ENCODE results near the gene OR7G3.

The OR7G3 gene

GRCh38 chr19:9150650-9151049 is 23.9 kb upstream of the OR7G3 start:
- Histone ChIP-seq H3K9me3 (ENCODE audit: control insufficient read depth in 2 of 2, low read length in 2 of 2) (peaks cover 6 to 10% of the 10 kb centered on the region in 2 donors), H3K4me3 (ENCODE audit: low read length in 2 of 2) (no peak overlapping the region), H3K27me3 (ENCODE audit: control insufficient read depth in 2 of 2, insufficient read depth in 2 of 2, low read length in 2 of 2) (no peaks in the 10 kb centered on the region), H3K27ac (ENCODE audit: low read depth in 2 of 2, low read length in 2 of 2) (no peak overlapping the region), H3K9ac (ENCODE audit: low read depth in 1 of 2, low read length in 2 of 2) (no peak overlapping the region), H3K36me3 (ENCODE audit: control insufficient read depth in 2 of 2, insufficient read depth in 2 of 2, low read length in 2 of 2) (peaks cover 11 to 34% of the 10 kb centered on the region in 2 donors), H3K4me1 (ENCODE audit: control insufficient read depth in 2 of 2, insufficient read depth in 2 of 2, low read length in 2 of 2) (peaks cover 0 to 3% of the 10 kb centered on the region in 2 donors)

- no peak overlapping the region for H3K9ac ChIP-seq (ENCODE audit: low read depth in 1 of 2, low read length in 2 of 2)
- no peak overlapping the region for H3K27ac ChIP-seq (ENCODE audit: low read depth in 2 of 2, low read length in 2 of 2)
- peaks cover 0 to 3% of the 10 kb centered on the region in 2 donors for H3K4me1 ChIP-seq (ENCODE audit: control insufficient read depth in 2 of 2, insufficient read depth in 2 of 2, low read length in 2 of 2)
- no peak overlapping the region for H3K4me3 ChIP-seq (ENCODE audit: low read length in 2 of 2)
- H3K27me3 ChIP-seq (ENCODE audit: control insufficient read depth in 2 of 2, insufficient read depth in 2 of 2, low read length in 2 of 2) = no peaks in the 10 kb centered on the region
- peaks cover 11 to 30% of the 10 kb centered on the region in 2 donors for H3K36me3 ChIP-seq (ENCODE audit: control insufficient read depth in 2 of 2, insufficient read depth in 2 of 2, low read length in 2 of 2)
- peaks cover 6 to 8% of the 10 kb centered on the region in 2 donors for H3K9me3 ChIP-seq (ENCODE audit: control insufficient read depth in 2 of 2, low read length in 2 of 2)
Observed at GRCh38 chr19:9149997-9150396, 23.2 kb upstream of the OR7G3 start.

DNA sequence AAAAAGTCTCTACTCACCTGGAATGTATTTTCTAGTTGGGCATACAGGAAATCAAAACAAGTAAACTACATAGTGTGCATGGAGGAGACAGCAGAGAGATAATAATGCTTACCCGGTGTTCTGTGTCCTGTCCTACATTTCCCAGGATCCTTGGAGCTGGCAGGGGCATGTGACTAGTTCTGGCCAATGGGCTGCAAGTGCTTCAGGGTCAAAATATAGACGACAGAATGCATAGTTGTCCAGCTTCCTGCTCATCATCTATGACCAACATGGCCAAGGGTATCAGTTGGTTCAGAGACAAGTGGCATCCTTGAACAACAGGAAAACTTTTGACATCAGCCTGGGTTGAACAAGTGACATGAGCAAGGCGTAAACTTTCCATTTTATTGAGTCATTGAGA is 21.9 kb upstream of the OR7G3 start:
- Histone ChIP-seq H3K27ac (ENCODE audit: low read depth in 2 of 2, low read length in 2 of 2) (no peak overlapping the region), H3K4me3 (ENCODE audit: low read length in 2 of 2) (no peak overlapping the region), H3K4me1 (ENCODE audit: control insufficient read depth in 2 of 2, insufficient read depth in 2 of 2, low read length in 2 of 2) (peaks cover 0 to 3% of the 10 kb centered on the region in 2 donors), H3K27me3 (ENCODE audit: control insufficient read depth in 2 of 2, insufficient read depth in 2 of 2, low read length in 2 of 2) (no peaks in the 10 kb centered on the region), H3K9me3 (ENCODE audit: control insufficient read depth in 2 of 2, low read length in 2 of 2) (peaks cover 6 to 9% of the 10 kb centered on the region in 2 donors), H3K36me3 (ENCODE audit: control insufficient read depth in 2 of 2, insufficient read depth in 2 of 2, low read length in 2 of 2) (peaks cover 11 to 31% of the 10 kb centered on the region in 2 donors), H3K9ac (ENCODE audit: low read depth in 1 of 2, low read length in 2 of 2) (no peak overlapping the region)

- Histone ChIP-seq H3K9me3 (ENCODE audit: control insufficient read depth in 2 of 2, low read length in 2 of 2) (peaks cover 0 to 9% of the 10 kb centered on the region in 2 donors), H3K4me1 (ENCODE audit: control insufficient read depth in 2 of 2, insufficient read depth in 2 of 2, low read length in 2 of 2) (peaks cover 0 to 3% of the 10 kb centered on the region in 2 donors), H3K36me3 (ENCODE audit: control insufficient read depth in 2 of 2, insufficient read depth in 2 of 2, low read length in 2 of 2) (peaks cover 8 to 21% of the 10 kb centered on the region in 2 donors), H3K27me3 (ENCODE audit: control insufficient read depth in 2 of 2, insufficient read depth in 2 of 2, low read length in 2 of 2) (no peaks in the 10 kb centered on the region), H3K4me3 (ENCODE audit: low read length in 2 of 2) (no peak overlapping the region), H3K27ac (ENCODE audit: low read depth in 2 of 2, low read length in 2 of 2) (no peak overlapping the region), H3K9ac (ENCODE audit: low read depth in 1 of 2, low read length in 2 of 2) (no peak overlapping the region)
Observed at GRCh38 chr19:9146882-9147281, 20.1 kb upstream of the OR7G3 start.

DNA sequence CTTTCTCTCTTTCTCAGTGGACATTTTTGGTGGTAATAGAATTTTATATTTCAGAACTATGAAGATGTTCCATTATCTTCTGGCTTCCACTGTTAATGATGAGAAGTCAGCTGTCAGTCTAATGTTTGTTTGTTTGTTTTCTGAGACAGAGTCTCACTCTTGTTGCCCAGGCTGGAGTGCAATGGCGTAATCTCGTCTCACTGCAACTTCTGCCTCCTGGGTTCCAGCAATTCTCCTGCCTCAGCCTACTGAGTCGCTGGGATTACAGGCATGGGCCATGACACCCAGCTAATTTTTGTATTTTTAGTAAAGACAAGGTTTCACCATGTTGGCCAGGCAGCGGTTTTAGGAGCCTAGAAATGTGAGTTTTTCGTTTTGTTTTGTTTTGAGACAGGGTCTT is 18.2 kb upstream of the OR7G3 start:
- no peak overlapping the region for H3K9ac ChIP-seq (ENCODE audit: low read depth in 1 of 2, low read length in 2 of 2)
- peaks cover 0 to 9% of the 10 kb centered on the region in 2 donors for H3K9me3 ChIP-seq (ENCODE audit: control insufficient read depth in 2 of 2, low read length in 2 of 2)
- H3K27me3 ChIP-seq (ENCODE audit: control insufficient read depth in 2 of 2, insufficient read depth in 2 of 2, low read length in 2 of 2) = no peaks in the 10 kb centered on the region
- H3K4me1 ChIP-seq (ENCODE audit: control insufficient read depth in 2 of 2, insufficient read depth in 2 of 2, low read length in 2 of 2) = peaks cover 7 to 8% of the 10 kb centered on the region in 2 donors
- no peak overlapping the region for H3K27ac ChIP-seq (ENCODE audit: low read depth in 2 of 2, low read length in 2 of 2)
- peaks cover 8 to 18% of the 10 kb centered on the region in 2 donors for H3K36me3 ChIP-seq (ENCODE audit: control insufficient read depth in 2 of 2, insufficient read depth in 2 of 2, low read length in 2 of 2)
- no peak overlapping the region for H3K4me3 ChIP-seq (ENCODE audit: low read length in 2 of 2)

DNA sequence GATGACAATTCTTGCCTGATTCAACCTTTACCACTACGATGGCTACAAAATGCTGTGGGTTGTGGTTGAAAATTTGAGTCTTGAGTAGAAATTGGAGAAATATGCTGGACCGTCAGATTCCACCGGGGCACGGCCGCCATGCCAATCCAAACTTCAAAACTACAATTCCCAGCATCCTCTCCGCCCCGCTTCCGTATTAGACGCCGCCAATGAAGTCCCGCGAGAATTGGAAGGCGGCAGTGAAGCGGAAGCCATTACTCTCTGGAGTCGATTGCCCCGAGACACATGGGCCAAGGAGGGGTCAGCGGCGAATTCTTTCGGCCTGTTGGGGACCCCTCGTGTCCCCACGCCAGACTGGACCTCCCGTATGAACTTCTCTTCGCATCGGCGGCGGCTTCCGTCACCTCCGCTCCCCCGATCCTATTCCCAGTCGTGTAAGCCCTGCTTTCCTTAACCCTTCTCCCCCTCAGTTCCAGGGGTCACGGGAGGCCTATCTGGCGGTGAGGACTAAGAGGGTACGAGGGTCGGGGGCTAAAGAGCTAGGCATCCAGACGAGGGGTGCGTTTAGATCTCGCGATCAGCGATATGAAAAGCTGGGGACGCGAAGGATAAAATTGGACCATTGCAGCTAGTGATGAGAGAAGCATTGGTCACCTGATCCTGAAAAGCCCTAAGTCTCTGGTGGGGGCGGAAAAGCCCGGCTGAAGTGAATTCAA is 13.6 kb upstream of the OR7G3 start, which contains the start of gene ZNF317:
TSS of gene ZNF317 (plus strand) at position 239 of the 716 bp plus-strand sequence. CDS start 15,620 bp downstream, outside the sequence.
- peak within 1 kb of the TSS; percentile 91 to 96 for H3K9ac ChIP-seq (ENCODE audit: low read depth in 1 of 2, low read length in 2 of 2)
- H3K9me3 ChIP-seq (ENCODE audit: control insufficient read depth in 2 of 2, low read length in 2 of 2) = peaks cover 0 to 5% of the 10 kb centered on the region in 2 donors
- peak within 1 kb of the TSS; percentile 99 for H3K4me3 ChIP-seq (ENCODE audit: low read length in 2 of 2)
- H3K4me1 ChIP-seq (ENCODE audit: control insufficient read depth in 2 of 2, insufficient read depth in 2 of 2, low read length in 2 of 2) = peaks cover 9 to 11% of the 10 kb centered on the region in 2 donors
- H3K27ac ChIP-seq (ENCODE audit: low read depth in 2 of 2, low read length in 2 of 2) = peak within 1 kb of the TSS; percentile 72 to 82
- no peaks in the 10 kb centered on the region for H3K27me3 ChIP-seq (ENCODE audit: control insufficient read depth in 2 of 2, insufficient read depth in 2 of 2, low read length in 2 of 2)
- peaks cover 0 to 3% of the 10 kb centered on the region in 2 donors for H3K36me3 ChIP-seq (ENCODE audit: control insufficient read depth in 2 of 2, insufficient read depth in 2 of 2, low read length in 2 of 2)

DNA sequence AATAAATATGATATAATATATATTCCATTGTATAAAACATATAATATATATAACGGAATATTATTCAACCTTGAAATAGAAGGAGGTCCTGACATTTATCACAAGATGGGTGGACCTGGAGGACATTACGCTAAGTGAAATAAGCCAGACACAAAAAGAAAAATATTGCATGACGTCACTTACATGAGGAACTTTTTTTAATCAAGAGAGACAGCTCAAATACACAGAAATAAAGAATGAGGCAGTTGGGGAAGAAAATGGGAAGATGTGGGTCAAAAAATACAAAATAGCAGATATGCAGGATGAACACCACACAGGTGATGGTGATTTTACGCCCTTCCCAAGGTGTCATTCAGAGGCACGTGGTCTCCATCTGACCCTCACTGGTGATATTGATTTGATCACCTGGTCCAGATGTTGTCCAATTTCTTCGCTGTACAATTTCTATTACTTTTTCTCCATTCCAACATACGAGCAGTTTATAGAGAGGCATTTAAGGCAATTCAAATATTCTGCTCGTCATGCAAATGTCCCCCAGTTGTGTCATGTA is 12.9 kb upstream of the OR7G3 start:
- no peaks in the 10 kb centered on the region for H3K36me3 ChIP-seq (ENCODE audit: control insufficient read depth in 2 of 2, insufficient read depth in 2 of 2, low read length in 2 of 2)
- H3K9ac ChIP-seq (ENCODE audit: low read depth in 1 of 2, low read length in 2 of 2) = peak overlapping the region; percentile 91 to 96
- peak overlapping the region; percentile 99 for H3K4me3 ChIP-seq (ENCODE audit: low read length in 2 of 2)
- peak overlapping the region in 1 of 2 donors; percentile 82 for H3K27ac ChIP-seq (ENCODE audit: low read depth in 2 of 2, low read length in 2 of 2)
- H3K4me1 ChIP-seq (ENCODE audit: control insufficient read depth in 2 of 2, insufficient read depth in 2 of 2, low read length in 2 of 2) = peaks cover 9 to 11% of the 10 kb centered on the region in 2 donors
- H3K27me3 ChIP-seq (ENCODE audit: control insufficient read depth in 2 of 2, insufficient read depth in 2 of 2, low read length in 2 of 2) = no peaks in the 10 kb centered on the region
- no peaks in the 10 kb centered on the region for H3K9me3 ChIP-seq (ENCODE audit: control insufficient read depth in 2 of 2, low read length in 2 of 2)

DNA sequence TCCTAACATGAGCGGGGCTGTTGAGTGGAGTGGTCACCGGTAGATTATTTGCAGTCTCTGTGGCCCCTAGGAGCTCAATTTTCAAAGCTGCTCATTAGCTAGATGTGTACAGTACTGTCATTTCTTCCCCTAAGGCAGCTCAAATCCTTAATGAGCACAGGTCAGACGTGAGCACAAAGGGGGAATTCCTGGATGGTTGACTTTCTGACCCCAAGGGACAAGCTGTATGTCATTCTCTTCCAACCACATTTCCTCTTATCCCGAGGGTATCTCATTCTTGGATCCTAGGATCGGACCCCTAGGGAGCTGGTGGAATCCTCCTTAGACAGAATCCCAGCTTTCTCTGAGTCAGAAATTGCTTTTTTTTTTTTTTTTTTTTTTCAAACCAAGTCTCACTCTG is 5.7 kb upstream of the OR7G3 start:
- no peak overlapping the region for H3K9ac ChIP-seq (ENCODE audit: low read depth in 1 of 2, low read length in 2 of 2)
- no peak overlapping the region for H3K27ac ChIP-seq (ENCODE audit: low read depth in 2 of 2, low read length in 2 of 2)
- no peak overlapping the region for H3K4me3 ChIP-seq (ENCODE audit: low read length in 2 of 2)
- no peaks in the 10 kb centered on the region for H3K36me3 ChIP-seq (ENCODE audit: control insufficient read depth in 2 of 2, insufficient read depth in 2 of 2, low read length in 2 of 2)
- no peaks in the 10 kb centered on the region for H3K4me1 ChIP-seq (ENCODE audit: control insufficient read depth in 2 of 2, insufficient read depth in 2 of 2, low read length in 2 of 2)
- H3K27me3 ChIP-seq (ENCODE audit: control insufficient read depth in 2 of 2, insufficient read depth in 2 of 2, low read length in 2 of 2) = no peaks in the 10 kb centered on the region
- no peaks in the 10 kb centered on the region for H3K9me3 ChIP-seq (ENCODE audit: control insufficient read depth in 2 of 2, low read length in 2 of 2)

DNA sequence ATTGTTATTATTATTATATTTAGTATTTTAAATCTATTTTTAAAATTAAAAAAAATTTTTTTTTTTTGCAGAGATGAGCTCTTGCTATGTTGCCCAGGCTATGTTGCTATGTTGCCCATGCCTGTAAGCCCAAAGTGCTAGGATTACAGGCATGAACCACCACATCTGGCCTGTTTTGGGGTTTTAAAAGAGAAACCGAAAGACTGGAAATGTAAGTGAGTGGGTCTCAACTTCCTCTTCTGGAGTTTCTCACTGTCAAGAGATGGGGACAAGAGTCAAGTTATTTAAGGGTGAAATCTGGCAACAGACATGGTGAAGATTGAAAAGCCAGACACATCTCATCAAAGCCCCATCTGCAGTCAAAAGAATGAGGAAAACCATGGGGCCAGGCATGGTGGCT is 4.2 kb upstream of the OR7G3 start:
- H3K27me3 ChIP-seq (ENCODE audit: control insufficient read depth in 2 of 2, insufficient read depth in 2 of 2, low read length in 2 of 2) = peaks cover 0 to 4% of the 10 kb centered on the region in 2 donors
- no peak overlapping the region for H3K9ac ChIP-seq (ENCODE audit: low read depth in 1 of 2, low read length in 2 of 2)
- no peaks in the 10 kb centered on the region for H3K9me3 ChIP-seq (ENCODE audit: control insufficient read depth in 2 of 2, low read length in 2 of 2)
- no peak overlapping the region for H3K4me3 ChIP-seq (ENCODE audit: low read length in 2 of 2)
- no peak overlapping the region for H3K27ac ChIP-seq (ENCODE audit: low read depth in 2 of 2, low read length in 2 of 2)
- H3K36me3 ChIP-seq (ENCODE audit: control insufficient read depth in 2 of 2, insufficient read depth in 2 of 2, low read length in 2 of 2) = no peaks in the 10 kb centered on the region
- H3K4me1 ChIP-seq (ENCODE audit: control insufficient read depth in 2 of 2, insufficient read depth in 2 of 2, low read length in 2 of 2) = no peaks in the 10 kb centered on the region

DNA sequence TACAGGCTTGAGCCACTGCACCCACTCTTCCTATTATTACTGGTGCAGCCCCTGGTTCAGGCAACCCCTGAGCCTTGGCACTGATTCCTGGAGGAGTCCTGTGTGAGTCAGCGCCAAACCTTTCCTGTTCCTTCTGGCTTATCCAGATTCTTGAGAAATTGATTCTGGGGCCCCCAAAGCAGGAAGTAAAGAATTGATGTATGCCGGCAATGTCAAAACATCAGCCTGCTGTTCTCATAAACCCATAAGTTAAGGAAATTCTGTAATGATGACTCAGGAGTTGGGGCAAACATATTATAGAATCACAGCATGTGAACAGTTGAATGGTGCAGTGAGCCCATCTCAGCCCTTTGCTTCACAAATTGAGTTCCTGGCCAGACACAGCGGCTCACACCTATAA is 1.4 kb upstream of the OR7G3 start:
- Histone ChIP-seq H3K27ac (ENCODE audit: low read depth in 2 of 2, low read length in 2 of 2) (no peak overlapping the region), H3K9me3 (ENCODE audit: control insufficient read depth in 2 of 2, low read length in 2 of 2) (no peaks in the 10 kb centered on the region), H3K36me3 (ENCODE audit: control insufficient read depth in 2 of 2, insufficient read depth in 2 of 2, low read length in 2 of 2) (no peaks in the 10 kb centered on the region), H3K4me3 (ENCODE audit: low read length in 2 of 2) (no peak overlapping the region), H3K27me3 (ENCODE audit: control insufficient read depth in 2 of 2, insufficient read depth in 2 of 2, low read length in 2 of 2) (peaks cover 0 to 4% of the 10 kb centered on the region in 2 donors), H3K4me1 (ENCODE audit: control insufficient read depth in 2 of 2, insufficient read depth in 2 of 2, low read length in 2 of 2) (no peaks in the 10 kb centered on the region), H3K9ac (ENCODE audit: low read depth in 1 of 2, low read length in 2 of 2) (no peak overlapping the region)

Data from mucosa of rectum (tissue), 2 donors.